GM23338 (cell line): ENCODE results near the gene CDHR4.

Experiments
- CREB1 ChIP-seq: fragments of 250-450 bp; sonication (Bioruptor Pico); IDR thresholded peaks from 2 replicates; pipeline ENCODE4 v1.5.0; 2020; ENCODE audit warnings: low read depth, mild to moderate bottlenecking, moderate library complexity
- CTCF ChIP-seq, 2 experiments: fragments of 200-600 bp in 1 of 2; sonication (generic) in 1 of 2; conservative IDR thresholded peaks; 2 replicates each; pipeline versions ENCODE4 v1.5.1 to v1.6.1; 2016 to 2017; ENCODE audit warnings: antibody characterized with exemption in 2 of 2, low read depth in 2 of 2, mild to moderate bottlenecking in 2 of 2, moderate library complexity in 1 of 2
- ETS1 ChIP-seq: IDR thresholded peaks from 2 replicates; pipeline ENCODE4 v1.6.1; 2016; ENCODE audit warnings: antibody characterized with exemption
- EZH2 ChIP-seq: fragments of 200-600 bp; sonication (generic); IDR thresholded peaks from one replicate; pipeline ENCODE4 v1.8.0; 2017; ENCODE audit warnings: antibody characterized with exemption, mild to moderate bottlenecking, low read depth; ENCODE audit not compliant: unreplicated experiment
- EZH2phosphoT487 ChIP-seq: fragments of 200-600 bp; sonication (generic); IDR thresholded peaks from one replicate; pipeline ENCODE4 v1.8.1; 2018; ENCODE audit warnings: antibody characterized with exemption; ENCODE audit not compliant: unreplicated experiment
- JUNB ChIP-seq: IDR thresholded peaks from one replicate; pipeline ENCODE4 v1.6.1; 2016; ENCODE audit warnings: antibody characterized with exemption; ENCODE audit not compliant: unreplicated experiment
- NANOG ChIP-seq: IDR thresholded peaks from 2 replicates; pipeline ENCODE4 v1.6.1; 2016; ENCODE audit warnings: antibody characterized with exemption, borderline replicate concordance
- POLR2AphosphoS5 ChIP-seq: IDR thresholded peaks from 2 replicates; pipeline ENCODE4 v1.6.1; 2016; ENCODE audit warnings: antibody characterized with exemption, low read depth
- REST ChIP-seq: IDR thresholded peaks from one replicate; pipeline ENCODE4 v1.6.1; 2018; ENCODE audit warnings: antibody characterized with exemption; ENCODE audit not compliant: unreplicated experiment
- ZNF114 ChIP-seq: fragments of 250-450 bp; sonication (Bioruptor Pico); IDR thresholded peaks from 2 replicates; pipeline ENCODE4 v1.5.0; 2020; ENCODE audit warnings: mild to moderate bottlenecking, moderate library complexity
- ZNF331 ChIP-seq: fragments of 250-450 bp; sonication (Bioruptor Pico); IDR thresholded peaks from 2 replicates; pipeline ENCODE4 v1.5.0; 2020; ENCODE audit warnings: low read depth, mild to moderate bottlenecking, moderate library complexity
- ZNF462 ChIP-seq: fragments of 250-450 bp; sonication (Bioruptor Pico); IDR thresholded peaks from 2 replicates; pipeline ENCODE4 v1.5.0; 2020; ENCODE audit warnings: mild to moderate bottlenecking, moderate library complexity

GRCh38 chr3:49772703-49773102, 27.0 kb downstream of the CDHR4 start:
- TF ChIP-seq CTCF (conservative IDR thresholded peaks at IDR 0.05; ENCODE audit: low read depth in 2 of 2): no peak
- no peak for TF ChIP-seq POLR2AphosphoS5
- TF ChIP-seq REST: no peak
- TF ChIP-seq CREB1 (CRISPR knock-in tag): no peak
- no peak for TF ChIP-seq ZNF462 (CRISPR knock-in tag)
- TF ChIP-seq EZH2: no peak
- no peak for TF ChIP-seq ZNF331 (CRISPR knock-in tag)
- no peak for TF ChIP-seq EZH2phosphoT487
- no peak for TF ChIP-seq JUNB
- TF ChIP-seq NANOG: no peak
- TF ChIP-seq ZNF114 (CRISPR knock-in tag): no peak
- TF ChIP-seq ETS1: no peak
